ENCODE measurements around the gene KATNA1.

The KATNA1 gene

GRCh38 chr6:149600508-149600907, 48.0 kb downstream of the KATNA1 start:
- no peak overlapping the region for H3K27ac ChIP-seq
- TF ChIP-seq ZFX (IDR thresholded peaks at IDR 0.05; ENCODE audit: borderline replicate concordance) (no peak), CTCF (IDR thresholded peaks at IDR 0.05) (no peak)

- no peak overlapping the region for H3K27ac ChIP-seq
- TF ChIP-seq CTCF (IDR thresholded peaks at IDR 0.05) (no peak), ZFX (IDR thresholded peaks at IDR 0.05; ENCODE audit: borderline replicate concordance) (no peak)
Observed at GRCh38 chr6:149593408-149593807, 55.1 kb downstream of the KATNA1 start.

GRCh38 chr6:149592983-149593382, 55.5 kb downstream of the KATNA1 start:
- H3K27ac ChIP-seq: no peak overlapping the region
- TF ChIP-seq ZFX (IDR thresholded peaks at IDR 0.05; ENCODE audit: borderline replicate concordance) (no peak), CTCF (IDR thresholded peaks at IDR 0.05) (no peak)

- TF ChIP-seq ZFX (IDR thresholded peaks at IDR 0.05; ENCODE audit: borderline replicate concordance) (no peak), CTCF (IDR thresholded peaks at IDR 0.05) (no peak)
Observed at GRCh38 chr6:149586149-149586548, 62.4 kb downstream of the KATNA1 start.

GRCh38 chr6:149581349-149581748, 67.2 kb downstream of the KATNA1 start:
- no peak for TF ChIP-seq CTCF (IDR thresholded peaks at IDR 0.05)
- no peak for TF ChIP-seq ZFX (IDR thresholded peaks at IDR 0.05; ENCODE audit: borderline replicate concordance)
- no peak overlapping the region for H3K27ac ChIP-seq

More at GRCh38 chr6:149586149-149586548, 62.4 kb downstream of the KATNA1 start:
- no peak overlapping the region for H3K27ac ChIP-seq

- H3K27ac ChIP-seq: no peak overlapping the region
- TF ChIP-seq ZFX (IDR thresholded peaks at IDR 0.05; ENCODE audit: borderline replicate concordance) (no peak), CTCF (IDR thresholded peaks at IDR 0.05) (no peak)
Observed at GRCh38 chr6:149580880-149581279, 67.6 kb downstream of the KATNA1 start.

- no peak overlapping the region for H3K27ac ChIP-seq
Observed at GRCh38 chr6:149567945-149568585, 80.4 kb downstream of the KATNA1 start.

More at GRCh38 chr6:149567945-149568585, 80.4 kb downstream of the KATNA1 start:
- TF ChIP-seq ZFX (IDR thresholded peaks at IDR 0.05; ENCODE audit: borderline replicate concordance): no peak
- TF ChIP-seq CTCF (IDR thresholded peaks at IDR 0.05): no peak

Data from 22Rv1 (cell line).